A549 (cell line): Measurements from ENCODE around the gene SH2B3.
A peak's percentile ranks its signal among the peaks of the same experiment; 100 is the strongest.

Experiments
- EP300 ChIP-seq, 2 experiments: fragments of >200 bp; sonication (Bioruptor Twin); formaldehyde crosslinking; IDR thresholded peaks; 2 replicates in 1 of 2; 3 replicates in 1 of 2; pipeline ENCODE4 v1.6.1; 2016 to 2017
- MYC ChIP-seq: IDR thresholded peaks from 2 replicates; pipeline ENCODE4 v1.6.1; 2012; ENCODE audit warnings: mild to moderate bottlenecking, inconsistent platforms, low read length, improper control_type of control experiment, borderline replicate concordance
- PHF8 ChIP-seq: fragments of 200-600 bp; sonication (generic); IDR thresholded peaks from 2 replicates; pipeline ENCODE4 v1.6.1; 2016; ENCODE audit warnings: low read depth, mild to moderate bottlenecking, antibody characterized with exemption, moderate library complexity, borderline replicate concordance
- POLR2A ChIP-seq: IDR thresholded peaks from 2 replicates; pipeline ENCODE4 v1.6.1; 2012; ENCODE audit warnings: mild to moderate bottlenecking, low read length
- POLR2AphosphoS2 ChIP-seq: conservative IDR thresholded peaks from 2 replicates; pipeline ENCODE4 v1.6.1; 2012; ENCODE audit warnings: low read length, improper control_type of control experiment, inconsistent platforms
- RAD21 ChIP-seq, 2 experiments: fragments of >200 bp in 1 of 2; sonication (Bioruptor Twin) in 1 of 2; formaldehyde crosslinking in 1 of 2; IDR thresholded peaks in 1 of 2; conservative IDR thresholded peaks in 1 of 2; 2 replicates in 1 of 2; 3 replicates in 1 of 2; pipeline ENCODE4 v1.6.1; 2012 to 2018; ENCODE audit warnings: inconsistent platforms in 1 of 2
- RFX5 ChIP-seq: fragments of 450-650 bp; IDR thresholded peaks from 2 replicates; pipeline ENCODE4 v1.7.1; 2014; ENCODE audit warnings: antibody characterized with exemption, mild to moderate bottlenecking, moderate library complexity
- TF ChIP-seq, protein P1 (sequence below): fragments of >200 bp; sonication (Bioruptor Twin); formaldehyde crosslinking; IDR thresholded peaks from 3 replicates; pipeline ENCODE4 v1.5.1; 2016

DNA sequence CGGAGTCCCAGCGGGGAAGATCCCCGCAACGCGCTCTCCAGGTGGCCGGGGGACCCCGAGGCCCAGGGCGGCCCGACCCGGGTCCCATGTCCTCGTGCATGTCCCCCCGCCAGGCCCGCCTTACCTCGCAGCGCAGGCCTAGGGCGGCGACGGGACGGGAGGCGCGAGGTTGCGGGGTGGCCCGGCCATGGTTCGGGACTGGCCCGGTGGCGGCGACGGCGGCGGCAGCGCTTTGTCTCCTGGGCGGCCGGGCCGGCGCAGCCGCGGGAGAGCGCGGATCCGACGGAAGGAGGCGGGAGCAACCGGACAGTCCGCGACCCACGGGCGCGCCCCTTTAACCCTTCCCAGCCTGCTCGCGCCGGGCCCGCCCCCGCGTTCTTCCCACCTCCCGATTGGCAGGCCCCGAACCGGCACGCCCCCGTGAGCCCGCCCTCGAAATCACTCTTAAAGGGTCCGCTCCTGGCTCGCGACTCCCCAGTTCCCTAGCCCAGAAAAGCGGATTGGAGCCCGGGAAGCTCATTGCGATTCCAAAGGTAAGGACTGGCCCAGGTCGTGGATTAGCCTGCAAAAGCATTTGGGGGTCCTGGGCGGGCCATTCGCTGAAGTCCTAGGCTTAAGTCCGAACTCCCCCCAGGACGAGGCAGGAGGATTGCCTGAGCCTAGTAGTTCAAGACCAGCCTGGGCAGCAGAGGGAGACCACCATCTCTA, 36.8 kb upstream of the SH2B3 start, which contains the start of gene PHETA1:
- TF ChIP-seq, protein P1, sequence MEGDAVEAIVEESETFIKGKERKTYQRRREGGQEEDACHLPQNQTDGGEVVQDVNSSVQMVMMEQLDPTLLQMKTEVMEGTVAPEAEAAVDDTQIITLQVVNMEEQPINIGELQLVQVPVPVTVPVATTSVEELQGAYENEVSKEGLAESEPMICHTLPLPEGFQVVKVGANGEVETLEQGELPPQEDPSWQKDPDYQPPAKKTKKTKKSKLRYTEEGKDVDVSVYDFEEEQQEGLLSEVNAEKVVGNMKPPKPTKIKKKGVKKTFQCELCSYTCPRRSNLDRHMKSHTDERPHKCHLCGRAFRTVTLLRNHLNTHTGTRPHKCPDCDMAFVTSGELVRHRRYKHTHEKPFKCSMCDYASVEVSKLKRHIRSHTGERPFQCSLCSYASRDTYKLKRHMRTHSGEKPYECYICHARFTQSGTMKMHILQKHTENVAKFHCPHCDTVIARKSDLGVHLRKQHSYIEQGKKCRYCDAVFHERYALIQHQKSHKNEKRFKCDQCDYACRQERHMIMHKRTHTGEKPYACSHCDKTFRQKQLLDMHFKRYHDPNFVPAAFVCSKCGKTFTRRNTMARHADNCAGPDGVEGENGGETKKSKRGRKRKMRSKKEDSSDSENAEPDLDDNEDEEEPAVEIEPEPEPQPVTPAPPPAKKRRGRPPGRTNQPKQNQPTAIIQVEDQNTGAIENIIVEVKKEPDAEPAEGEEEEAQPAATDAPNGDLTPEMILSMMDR: no peak
- TF ChIP-seq MYC (no peak), POLR2A (peak; percentile 79), PHF8 (peak; percentile 66; the same call in 1 of the 2 replicates), EP300 (IDR thresholded peaks at IDR 0.05) (no peak), RAD21 (conservative IDR thresholded peaks at IDR 0.05 in 1 of 2, IDR thresholded peaks at IDR 0.05 in 1 of 2) (no peak), POLR2AphosphoS2 (no peak), RFX5 (no peak)
